Small intestine (tissue), 16 donors: ENCODE measurements around the gene HEATR3. TPM values are rescaled to one million over a fixed set of nuclear protein-coding genes. Genes with fewer than 3 reads are reported as not detected.

Source experiments
- DNase-seq, 2 donors: peaks; one replicate each; pipeline versions ENCODE4 v3.0.0 to v3.0.0-alpha.2; 2013
- FAIRE-seq: peaks from 2 replicates; lab custom pipeline; 2012; peaks lifted over from hg19 to GRCh38; lab: Jason Lieb, UNC
- H3K27ac ChIP-seq, 3 donors: one replicate each; pipeline ENCODE4 v1.5.1; 2013; ENCODE audit warnings: low read length in 2 of 3, mild to moderate bottlenecking in 2 of 3, control low read depth in 1 of 3, inconsistent platforms in 1 of 3, low read depth in 1 of 3, moderate library complexity in 1 of 3
- H3K27me3 ChIP-seq, 3 donors: one replicate each; pipeline ENCODE4 v1.6.1; 2013; ENCODE audit warnings: low read length in 3 of 3, inconsistent platforms in 1 of 3; ENCODE audit not compliant: control insufficient read depth in 3 of 3, insufficient read depth in 3 of 3
- H3K36me3 ChIP-seq, 3 donors: one replicate each; pipeline ENCODE4 v1.6.1; 2013; ENCODE audit warnings: low read length in 3 of 3, inconsistent platforms in 1 of 3, low read depth in 1 of 3, mild to moderate bottlenecking in 1 of 3, moderate library complexity in 1 of 3; ENCODE audit not compliant: control insufficient read depth in 3 of 3, insufficient read depth in 2 of 3
- H3K4me1 ChIP-seq, 3 donors: one replicate each; pipeline ENCODE4 v1.6.1; 2013; ENCODE audit warnings: low read length in 2 of 3, inconsistent platforms in 1 of 3, low read depth in 1 of 3, mild to moderate bottlenecking in 1 of 3, moderate library complexity in 1 of 3; ENCODE audit not compliant: control insufficient read depth in 3 of 3, insufficient read depth in 2 of 3
- H3K4me3 ChIP-seq, 3 donors: one replicate each; pipeline ENCODE4 v1.5.1; 2013; ENCODE audit warnings: low read length in 3 of 3, control low read depth in 1 of 3, inconsistent platforms in 1 of 3, low read depth in 1 of 3, mild to moderate bottlenecking in 1 of 3, moderate library complexity in 1 of 3
- H3K9me3 ChIP-seq, 2 donors: one replicate each; pipeline ENCODE4 v1.6.1; 2013; ENCODE audit warnings: low read depth in 1 of 2, low read length in 1 of 2; ENCODE audit not compliant: control insufficient read depth in 2 of 2, insufficient read depth in 1 of 2
- WGBS, 3 donors: extraction: QIAGEN DNeasy Blood & Tissue Kit; methylation state at CpG; one replicate each; pipeline ENCODE4 v1.1.7; 2013; 5-methylcytosine and 5-hydroxymethylcytosine counted together
- long read RNA-seq, 10 donors: transcript quantifications; one replicate each; lab custom pipeline, GENCODE V29; 2026
- polyA plus RNA-seq, 4 donors: library from polyadenylated mRNA; stranded (reverse) in 3 of 4; unstranded in 1 of 4; fragments of 200-250 nt in 3 of 4; fragments of 120-200 nt in 1 of 4; gene quantifications; one replicate each; pipeline versions ENCODE4 v1.2.1 to v1.2.3, GENCODE V29; 2013
- donor health status: healthy with polysubstance abuse.
- donor health status: control.
- donor health status: control.
- donor health status: Bipolar disorder and iron deficiency.
- donor health status: healthy.

HEATR3 gene
- 10 to 100 TPM; 11.3 to 14.3 (median 12.1) TPM for polyA plus RNA-seq
- long read RNA-seq, donor 1, result 0 reads
- long read RNA-seq, donor 2, result 0 reads
- long read RNA-seq, donor 3, result 0 reads
- long read RNA-seq, donor 4, result 0 reads
- long read RNA-seq, donor 5, result 0 reads
- long read RNA-seq, donor 6, result 0 reads
- long read RNA-seq, donor 7, partial matches to known transcripts, result 5 of 6 reads
- long read RNA-seq, donor 7, other reads (novel, unspliced or antisense), result 0 of 6 reads
- long read RNA-seq, donor 8, result 0 reads
- long read RNA-seq, donor 9, result 0 reads
- long read RNA-seq, donor 10, result 0 reads

DNA sequence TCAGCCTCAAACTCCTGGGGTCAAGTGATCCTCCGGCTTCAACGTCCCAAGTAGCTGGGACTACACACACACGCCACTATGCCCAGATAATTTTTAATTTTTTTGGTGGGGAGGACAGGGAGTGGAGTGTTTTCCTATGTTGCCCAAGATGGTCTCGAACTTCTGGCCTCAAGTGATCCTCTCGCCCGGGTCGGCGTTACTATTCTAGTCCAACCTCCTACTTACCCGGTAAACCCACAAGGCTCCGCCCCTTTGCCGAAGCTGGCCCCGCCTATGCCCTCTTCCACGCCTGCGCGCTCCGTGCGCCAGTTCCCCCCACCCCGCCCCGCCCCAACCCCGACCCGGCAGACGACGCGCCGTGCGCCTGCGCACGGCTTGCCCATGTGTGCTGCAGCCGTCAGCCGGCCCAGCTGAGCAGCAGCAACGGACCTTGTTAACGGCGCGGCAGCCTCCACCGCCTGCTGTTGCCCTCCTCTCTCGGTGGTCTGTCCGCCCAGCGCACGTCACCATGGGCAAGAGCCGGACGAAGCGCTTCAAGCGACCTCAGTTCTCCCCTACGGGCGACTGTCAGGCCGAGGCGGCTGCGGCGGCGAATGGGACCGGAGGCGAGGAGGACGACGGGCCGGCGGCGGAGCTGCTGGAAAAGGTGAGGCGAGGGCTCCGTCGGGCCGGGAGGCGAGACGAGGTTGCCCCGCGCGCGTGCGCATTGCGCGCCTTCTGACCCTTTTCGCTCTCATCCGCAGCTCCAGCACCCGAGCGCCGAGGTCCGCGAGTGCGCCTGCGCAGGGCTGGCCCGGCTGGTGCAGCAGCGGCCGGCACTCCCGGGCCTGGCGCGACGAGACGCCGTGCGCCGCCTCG, at the start of gene HEATR3:
Gene HEATR3 (plus strand): TSS at position 347 of the 858 bp plus-strand sequence. CDS start 162 bp downstream, at position 509.
- no peaks in the 10 kb centered on the region for H3K9me3 ChIP-seq
- WGBS, 3 donors, result 2 to 4% (median 3%) methylated on average over 66 to 91 of the region's 91 CpGs
- peak within 1 kb of the TSS; percentile 77 to 99 (median 86) for H3K27ac ChIP-seq
- H3K4me3 ChIP-seq, result peak within 1 kb of the TSS; percentile 70 to 85 (median 75)
- peak; percentile 91 to 95 for DNase-seq
- FAIRE-seq, result no peak
- H3K36me3 ChIP-seq, result peaks cover 0 to 9% (median 0%) of the 10 kb centered on the region in 3 donors
- H3K27me3 ChIP-seq, result no peaks in the 10 kb centered on the region
- H3K4me1 ChIP-seq, result peaks cover 0 to 7% (median 0%) of the 10 kb centered on the region in 3 donors

DNA sequence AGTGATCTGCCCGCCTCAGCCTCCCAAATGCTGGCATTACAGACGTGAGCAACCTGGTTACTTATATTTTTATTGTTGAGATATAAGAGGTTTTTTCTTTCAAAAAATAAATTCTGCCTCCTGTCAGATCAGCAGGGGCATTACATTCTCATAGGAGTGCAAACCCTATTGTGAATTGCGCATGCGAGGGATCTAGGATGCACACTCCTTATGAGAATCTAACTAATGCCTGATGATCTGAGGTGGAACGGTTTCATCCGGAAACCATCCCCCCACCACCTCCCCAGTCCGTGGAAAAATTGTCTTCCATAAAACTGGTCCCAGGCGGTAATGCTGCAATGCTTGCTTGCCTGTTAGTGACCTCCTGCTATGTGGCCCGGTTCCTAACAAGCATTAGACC, 48.2 kb upstream of the HEATR3 start:
- Histone ChIP-seq H3K27me3 (no peaks in the 10 kb centered on the region), H3K36me3 (no peaks in the 10 kb centered on the region), H3K4me3 (no peak overlapping the region), H3K9me3 (no peaks in the 10 kb centered on the region), H3K4me1 (no peaks in the 10 kb centered on the region), H3K27ac (no peak overlapping the region)
- 83 to 88% (median 87%) methylated on average over 9 of the region's 9 CpGs for WGBS, 3 donors
- FAIRE-seq, result no peak
- DNase-seq, result no peak

DNA sequence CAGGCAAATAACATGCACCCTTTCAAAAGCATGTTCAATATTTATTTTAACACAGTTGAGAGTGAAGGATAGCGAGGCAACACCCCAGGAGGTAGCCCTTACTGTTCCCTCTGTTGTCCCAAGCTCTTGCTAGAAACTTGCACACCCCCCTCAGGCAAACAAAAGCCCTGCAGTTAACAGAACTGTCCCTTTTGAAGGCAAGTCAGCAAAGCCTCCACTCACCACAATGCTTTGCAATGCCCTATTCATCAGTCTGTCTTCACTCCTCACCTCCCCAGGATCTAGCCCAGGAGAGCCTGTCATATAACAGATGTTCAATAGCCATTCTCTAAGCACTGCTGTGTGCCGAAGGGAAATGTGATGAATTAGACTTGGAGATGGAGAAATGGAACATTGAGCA, 44.2 kb upstream of the HEATR3 start:
- 42 to 53% (median 51%) methylated on average over 2 of the region's 2 CpGs for WGBS, 3 donors
- no peak overlapping the region for H3K27ac ChIP-seq
- H3K36me3 ChIP-seq, result no peaks in the 10 kb centered on the region
- no peak for FAIRE-seq
- H3K4me3 ChIP-seq, result no peak overlapping the region
- H3K4me1 ChIP-seq, result peaks cover 0 to 1% (median 0%) of the 10 kb centered on the region in 3 donors
- H3K9me3 ChIP-seq, result no peaks in the 10 kb centered on the region
- no peaks in the 10 kb centered on the region for H3K27me3 ChIP-seq
- no peak for DNase-seq

DNA sequence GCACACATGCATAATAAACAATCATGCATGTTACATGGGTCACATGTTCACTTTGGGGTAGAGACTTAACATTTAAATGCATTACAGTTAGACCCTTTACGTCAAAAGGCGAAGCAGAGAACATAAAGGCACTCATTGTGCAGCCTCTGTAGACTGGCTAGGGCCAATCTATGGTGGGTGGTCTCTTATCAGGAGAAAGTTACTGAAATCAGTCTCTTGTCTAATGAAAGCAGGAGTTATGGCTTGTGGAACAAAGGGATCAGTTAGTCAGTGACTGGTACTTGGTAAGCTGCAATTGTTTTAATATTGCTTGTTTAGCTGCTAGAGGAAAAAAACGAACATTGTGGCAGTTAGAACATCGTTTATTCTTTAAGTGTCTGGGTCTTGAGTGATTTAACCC, 42.1 kb upstream of the HEATR3 start:
- no peak for FAIRE-seq
- Histone ChIP-seq H3K27me3 (no peaks in the 10 kb centered on the region), H3K4me3 (no peak overlapping the region), H3K27ac (no peak overlapping the region), H3K36me3 (peaks cover 0 to 3% (median 0%) of the 10 kb centered on the region in 3 donors), H3K9me3 (no peaks in the 10 kb centered on the region), H3K4me1 (peaks cover 0 to 3% (median 0%) of the 10 kb centered on the region in 3 donors)
- DNase-seq, result no peak
- WGBS, 3 donors, result 46 to 49% (median 47%) methylated on average over 4 of the region's 4 CpGs

- 64 to 83% (median 78%) methylated on average over 11 of the region's 11 CpGs for WGBS, 3 donors
- DNase-seq, result no peak
- Histone ChIP-seq H3K27ac (no peak overlapping the region), H3K27me3 (no peaks in the 10 kb centered on the region), H3K9me3 (no peaks in the 10 kb centered on the region), H3K36me3 (peaks cover 0 to 3% (median 0%) of the 10 kb centered on the region in 3 donors), H3K4me1 (peaks cover 0 to 3% (median 0%) of the 10 kb centered on the region in 3 donors), H3K4me3 (no peak overlapping the region)
- FAIRE-seq, result no peak
Observed at GRCh38 chr16:50024207-50024606, 41.6 kb upstream of the HEATR3 start.

DNA sequence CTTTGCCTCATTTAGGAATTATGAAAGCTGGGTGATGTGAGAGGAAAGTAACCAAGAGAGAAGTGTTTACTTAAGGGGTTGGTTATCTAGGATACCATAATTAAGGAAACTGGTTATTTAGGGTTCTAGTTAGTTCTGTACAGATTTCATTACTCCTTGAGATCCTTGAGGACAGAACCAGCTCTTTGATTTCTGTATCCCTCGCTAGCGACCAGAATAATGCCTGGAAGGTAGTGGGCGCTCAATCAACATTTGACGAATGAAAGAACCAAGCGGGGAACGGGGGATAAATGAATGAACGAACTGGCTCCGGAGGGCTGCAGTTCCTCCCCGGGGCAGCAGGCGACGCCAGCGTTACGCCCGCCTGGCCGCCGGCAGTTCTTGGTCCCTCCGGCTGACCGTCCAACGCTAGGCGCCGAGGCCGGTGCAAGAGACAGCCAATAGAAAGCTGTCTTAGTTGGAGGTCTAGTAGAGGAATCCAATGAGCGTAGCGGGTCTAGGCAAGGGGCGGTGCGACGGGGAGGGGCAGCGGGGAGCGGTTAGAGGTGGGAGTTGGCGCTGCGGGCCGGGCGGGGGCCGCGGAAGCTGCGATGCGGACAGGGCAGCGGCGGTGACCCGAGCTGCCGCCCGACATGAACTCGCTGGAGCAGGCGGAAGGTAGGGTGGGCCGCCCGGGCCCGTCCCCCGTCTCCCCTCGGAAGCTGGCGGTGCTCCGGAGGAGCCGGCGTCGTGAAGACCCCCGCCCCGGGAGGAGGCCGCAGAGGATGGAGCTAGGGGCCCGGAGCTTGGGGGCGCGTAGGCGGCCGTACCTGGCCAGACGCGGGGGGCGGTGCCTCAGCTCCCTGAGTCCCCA, 40.9 kb upstream of the HEATR3 start, which contains the start of gene CNEP1R1:
Gene CNEP1R1 (plus strand): TSS at position 542 of the 853 bp plus-strand sequence. CDS start 91 bp downstream, at position 633.
- Histone ChIP-seq H3K36me3 (peaks cover 0 to 3% (median under 1%) of the 10 kb centered on the region in 3 donors), H3K4me3 (peak within 1 kb of the TSS; percentile 86 to 99 (median 89)), H3K27ac (peak within 1 kb of the TSS; percentile 59 to 86 (median 83)), H3K27me3 (no peaks in the 10 kb centered on the region), H3K9me3 (no peaks in the 10 kb centered on the region), H3K4me1 (peaks cover 0 to 3% (median 0%) of the 10 kb centered on the region in 3 donors)
- WGBS, 3 donors, result 1% methylated on average over 48 to 65 of the region's 65 CpGs
- DNase-seq (peak; percentile 98 to 100), FAIRE-seq (no peak)

GRCh38 chr16:50025537-50025931, 40.2 kb upstream of the HEATR3 start:
- Histone ChIP-seq H3K27ac (peak overlapping the region; percentile 59 to 86 (median 83)), H3K4me3 (peak overlapping the region; percentile 86 to 99 (median 89)), H3K27me3 (no peaks in the 10 kb centered on the region), H3K9me3 (no peaks in the 10 kb centered on the region), H3K36me3 (peaks cover 0 to 7% (median 2%) of the 10 kb centered on the region in 3 donors), H3K4me1 (peaks cover 0 to 3% (median 0%) of the 10 kb centered on the region in 3 donors)
- DNase-seq, result peak in 1 of 2 donors; percentile 48
- 0% methylated on average over 17 of the region's 17 CpGs for WGBS, 3 donors
- FAIRE-seq, result no peak
